Skin of body (tissue), 3 donors: Measurements from ENCODE around the gene CBR1. TPM values are rescaled to one million over a fixed set of nuclear protein-coding genes. Genes with fewer than 3 reads are reported as not detected.

Experiments used
- DNase-seq: peaks from one replicate; lab custom pipeline; 2025; lab: John Stamatoyannopoulos, UW
- small RNA-seq: library from RNA; depleted of rRNA; stranded (forward); fragments of <200 nt; gene quantifications from one replicate; pipeline ENCODE3, GENCODE V24; 2014; ENCODE audit warnings: low replicate concordance
- total RNA-seq: library from RNA; depleted of rRNA; stranded (reverse); fragments of >200 nt; gene quantifications from one replicate; pipeline ENCODE4 v1.2.3, GENCODE V29; 2014

The CBR1 gene
- total RNA-seq, 1 donor from 2014 or later = 27.9 TPM

DNA sequence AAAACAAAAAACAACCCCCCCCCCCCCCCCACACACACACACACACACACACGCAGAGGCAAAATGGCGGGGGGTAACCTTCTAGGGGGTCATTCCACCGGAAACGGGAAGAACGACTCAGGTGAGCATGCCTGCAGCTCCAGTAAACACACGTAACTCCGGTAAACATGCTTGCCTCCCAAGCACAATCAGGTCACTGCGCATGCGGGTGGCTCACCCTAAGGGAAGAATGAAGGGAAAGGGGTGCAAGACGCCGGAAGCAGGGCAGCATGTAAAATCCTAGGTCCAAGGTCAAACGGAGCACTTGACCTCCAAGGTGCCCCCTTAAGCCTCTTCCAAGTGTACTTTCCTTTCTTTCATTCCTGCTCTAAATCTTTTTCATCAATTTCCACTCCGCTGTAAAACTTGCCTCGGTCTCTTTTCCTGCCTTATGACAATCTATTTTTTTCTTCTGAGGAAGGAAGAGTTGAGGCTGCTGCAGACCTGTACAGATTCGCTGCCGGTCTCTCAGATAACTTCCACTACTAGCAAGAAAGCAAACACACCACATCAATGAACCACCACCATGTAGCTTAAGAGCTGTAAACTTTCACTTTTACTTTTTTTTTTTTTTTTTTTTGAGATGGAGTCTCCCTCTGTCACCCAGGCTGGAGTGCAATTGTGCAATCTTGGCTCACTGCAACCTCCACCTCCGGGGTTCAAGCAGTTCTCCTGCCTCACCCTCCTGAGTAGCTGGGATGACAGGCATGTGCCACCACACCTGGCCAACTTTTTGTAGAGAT is 44.0 kb downstream of the CBR1 start:
- no peak for DNase-seq

DNA sequence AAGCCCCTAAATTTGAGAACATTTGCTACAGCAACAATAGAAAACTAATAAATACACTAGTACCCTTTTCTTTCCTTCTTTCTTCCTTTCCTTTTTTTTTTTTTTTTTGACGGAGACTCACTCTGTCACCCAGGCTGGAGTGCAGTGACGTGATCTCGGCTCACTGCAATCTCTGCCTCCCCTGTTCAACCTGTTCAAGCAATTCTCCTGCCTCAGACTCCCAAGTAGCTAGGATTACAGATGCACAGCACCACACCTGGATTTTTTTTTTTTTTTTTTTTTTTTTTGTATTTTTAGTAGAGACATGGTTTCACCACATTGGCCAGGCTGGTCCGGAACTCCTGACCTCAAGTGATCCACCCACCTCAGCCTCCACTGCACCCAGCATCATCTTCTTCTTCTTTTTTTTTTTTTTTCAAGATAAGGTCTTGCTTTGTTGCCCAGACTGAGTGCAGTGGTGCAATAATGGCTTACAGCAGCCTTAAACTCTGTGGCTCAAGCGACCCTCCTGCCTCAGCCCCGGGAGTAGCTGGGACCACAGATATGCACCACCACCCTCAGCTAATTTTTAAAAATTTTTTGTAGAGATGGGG is 45.4 kb downstream of the CBR1 start:
- no peak for DNase-seq

DNA sequence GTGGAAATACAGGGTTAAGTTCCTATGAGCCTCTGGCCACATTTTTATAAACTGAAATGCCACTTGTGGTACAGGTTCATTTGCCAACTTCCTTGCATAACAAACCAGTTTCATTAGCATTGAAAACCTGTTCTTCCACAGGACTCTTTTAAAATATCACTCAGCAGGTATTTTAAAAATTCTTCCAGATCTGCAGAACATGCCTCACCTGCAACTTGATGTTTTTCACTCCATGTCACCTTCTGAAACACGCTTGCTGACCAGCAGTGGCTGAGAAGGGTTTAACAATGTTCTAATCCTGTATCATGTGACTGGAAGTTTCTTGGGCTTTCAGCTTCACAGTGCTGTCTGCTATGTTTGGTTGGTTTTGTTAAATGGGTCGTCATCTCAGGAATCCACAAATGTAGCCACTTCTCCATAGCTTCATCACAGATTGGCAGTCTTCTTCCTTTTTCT is 47.5 kb downstream of the CBR1 start:
- no peak for DNase-seq

DNA sequence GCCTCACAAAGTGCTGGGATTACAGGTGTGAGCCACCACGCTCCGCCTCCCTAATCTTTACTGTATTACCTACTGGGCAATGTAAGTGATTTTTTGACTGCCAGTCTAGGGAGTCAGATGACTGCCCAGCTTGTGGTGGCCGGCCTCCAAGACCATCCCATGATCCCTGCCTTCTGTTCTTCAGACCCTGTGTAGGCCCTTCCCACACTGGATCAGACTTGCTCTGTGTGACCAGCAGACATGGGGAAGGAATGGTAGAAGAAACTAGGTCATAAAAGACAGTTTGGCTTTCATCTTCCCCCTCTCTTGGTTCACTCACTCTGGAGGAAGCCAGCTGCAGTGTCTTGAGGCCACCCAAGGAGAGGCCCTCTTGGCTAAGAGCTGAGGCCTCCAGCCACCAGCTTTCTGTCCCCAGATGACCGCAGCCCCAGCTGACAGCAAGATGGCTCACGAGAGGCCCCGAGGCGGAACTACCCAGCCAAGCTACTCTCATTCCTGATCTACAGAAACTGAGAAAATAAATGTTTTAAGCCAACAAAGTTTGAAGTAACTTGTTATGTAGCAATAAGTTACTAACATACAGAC is 50.6 kb downstream of the CBR1 start:
- DNase-seq = no peak

Small RNA genes lying within 50 kb of the gene (small RNA-seq; reads per million reads assigned to genes)
- not detected for gene RNU6-992P

Other genes with a start within 250 kb of the CBR1 start
- gene SETD4, start 9.5 kb upstream of the CBR1 start, total RNA-seq = 16.8 TPM
- gene CBR3, start 65.1 kb downstream of the CBR1 start, total RNA-seq = 2.4 TPM
- gene DOP1B, start 86.8 kb downstream of the CBR1 start, total RNA-seq = 11.9 TPM